ENCODE measurements around the gene KCNQ1OT1. TPM values are rescaled to one million over a fixed set of nuclear protein-coding genes. Genes with fewer than 3 reads are reported as not detected.

The KCNQ1OT1 gene
- polyA plus RNA-seq, 1 of the 3 experiments (the other 2 are of a cell fraction) = 0.03 TPM

GRCh38 chr11:2708151-2708581, 8.4 kb upstream of the KCNQ1OT1 start:
- no peaks in the 10 kb centered on the region for H3K79me2 ChIP-seq (ENCODE audit: insufficient read depth)
- peaks cover 0 to 60% of the 10 kb centered on the region in 2 experiments; a peak in 1 of 4 replicates for H3K4me1 ChIP-seq (ENCODE audit: control insufficient read depth in 1 of 2, insufficient read depth in 2 of 2, low read depth in 1 of 2, low read length in 1 of 2)
- H4K20me1 ChIP-seq (ENCODE audit: insufficient read depth) = no peaks in the 10 kb centered on the region
- H3K27me3 ChIP-seq (ENCODE audit: insufficient read depth) = no peaks in the 10 kb centered on the region
- no peaks in the 10 kb centered on the region for H3F3A ChIP-seq (replicated peaks; ENCODE audit: insufficient read depth)
- ChIA-PET POLR2A (interaction anchor here (2.0 kb wide), 1 partner anchor 8 kb away, joined by 13 read pairs; the partner anchor contains the start of gene KCNQ1OT1), CTCF (interaction anchor here (0.9 to 4.2 kb wide), 8 partner anchors 12 to 184 kb away, joined by 3 to 26 read pairs (median 4); partner anchors contain the start of gene CDKN1C)
- peak overlapping the region in 1 of 2 experiments; percentile 76; a peak in 1 of 4 replicates for H3K27ac ChIP-seq (ENCODE audit: low read depth in 2 of 2, low read length in 1 of 2)
- no peak overlapping the region for H3K4me3 ChIP-seq (ENCODE audit: low read depth in 2 of 2, low read length in 1 of 2)
- H3K9me2 ChIP-seq = no peaks in the 10 kb centered on the region
- 67% methylated on average over 11 of the region's 11 CpGs for WGBS (ENCODE audit: low lambda C conversion rate)
- 0 out of 2 replicates have a peak, but pooled peaks cover 3% of the 10 kb centered on the region for H3K9me3 ChIP-seq
- H3K9ac ChIP-seq = no peak overlapping the region
- DNase-seq = no peak
- TF ChIP-seq RXRA (IDR thresholded peaks at IDR 0.05; ENCODE audit: borderline replicate concordance, low read depth) (no peak), MEF2A (IDR thresholded peaks at IDR 0.05; ENCODE audit: borderline replicate concordance, low read depth) (no peak), ELF1 (IDR thresholded peaks at IDR 0.05) (no peak), JUND (IDR thresholded peaks at IDR 0.05) (no peak), SIN3A (IDR thresholded peaks at IDR 0.05; ENCODE audit: borderline replicate concordance, low read depth, low read length) (no peak), USF1 (IDR thresholded peaks at IDR 0.05; ENCODE audit: borderline replicate concordance, low read depth) (no peak), PBX3 (IDR thresholded peaks at IDR 0.05) (no peak), EZH2phosphoT487 (IDR thresholded peaks at IDR 0.05; ENCODE audit: borderline replicate concordance, low read depth) (no peak), RFX5 (IDR thresholded peaks at IDR 0.05; ENCODE audit: low read length) (no peak), GATA2 (CRISPR knock-in tag; IDR thresholded peaks at IDR 0.05) (no peak), RAD21 (IDR thresholded peaks at IDR 0.05; ENCODE audit: low read length) (no peak), TCF12 (IDR thresholded peaks at IDR 0.05) (no peak), CHD2 (IDR thresholded peaks at IDR 0.05; ENCODE audit: low read length, partially characterized antibody) (no peak)
- H3K4me2 ChIP-seq = no peak overlapping the region
- H2AFZ ChIP-seq (ENCODE audit: low read depth) = no peak overlapping the region
- H3K36me3 ChIP-seq (replicated peaks in 1 of 2; ENCODE audit: control insufficient read depth in 1 of 2, insufficient read depth in 2 of 2, low read length in 1 of 2) = no peaks in the 10 kb centered on the region

- Histone ChIP-seq H3K4me1 (ENCODE audit: control insufficient read depth in 1 of 2, insufficient read depth in 2 of 2, low read depth in 1 of 2, low read length in 1 of 2) (peaks cover 0 to 60% of the 10 kb centered on the region in 2 experiments; a peak in 1 of 4 replicates), H2AFZ (ENCODE audit: low read depth) (no peak overlapping the region), H3K4me2 (no peak overlapping the region), H3K27me3 (ENCODE audit: insufficient read depth) (no peaks in the 10 kb centered on the region), H3K9ac (no peak overlapping the region), H3K9me3 (0 out of 2 replicates have a peak, but pooled peaks cover 3% of the 10 kb centered on the region), H3K9me2 (no peaks in the 10 kb centered on the region), H3F3A (replicated peaks; ENCODE audit: insufficient read depth) (no peaks in the 10 kb centered on the region), H3K79me2 (ENCODE audit: insufficient read depth) (no peaks in the 10 kb centered on the region), H3K36me3 (replicated peaks in 1 of 2; ENCODE audit: control insufficient read depth in 1 of 2, insufficient read depth in 2 of 2, low read length in 1 of 2) (no peaks in the 10 kb centered on the region), H3K27ac (ENCODE audit: low read depth in 2 of 2, low read length in 1 of 2) (no peak overlapping the region; a peak in 1 of 4 replicates), H4K20me1 (ENCODE audit: insufficient read depth) (no peaks in the 10 kb centered on the region), H3K4me3 (ENCODE audit: low read depth in 2 of 2, low read length in 1 of 2) (no peak overlapping the region)
- POLR2A ChIA-PET = no interaction called here
- CTCF ChIA-PET = interaction anchor here (0.9 to 4.2 kb wide), 7 partner anchors 12 to 178 kb away, joined by 3 to 26 read pairs (median 4); partner anchors contain the start of gene CDKN1C
- no peak for TF ChIP-seq RCOR1 (IDR thresholded peaks at IDR 0.05; ENCODE audit: low read length)
- TF ChIP-seq CTCF (IDR thresholded peaks at IDR 0.05) = no peak
- TF ChIP-seq GABPA (IDR thresholded peaks at IDR 0.05; ENCODE audit: low read depth) = no peak
- TF ChIP-seq USF2 (IDR thresholded peaks at IDR 0.05; ENCODE audit: borderline replicate concordance, low read depth, low read length) = no peak
- TF ChIP-seq NFIC (IDR thresholded peaks at IDR 0.05; ENCODE audit: borderline replicate concordance) = no peak
- no peak for TF ChIP-seq ELF1 (IDR thresholded peaks at IDR 0.05)
- DNase-seq = no peak
- 57% methylated on average over 2 of the region's 7 CpGs for WGBS (ENCODE audit: low lambda C conversion rate)
Observed at GRCh38 chr11:2707736-2708135, 7.9 kb upstream of the KCNQ1OT1 start.

All from SK-N-SH (cell line).